LNCAP (cell line): ENCODE results near the gene LRP1B.

Experiments used
- TF ChIP-seq, protein P1 (sequence below): fragments of 450-650 bp; IDR thresholded peaks from 2 replicates; pipeline ENCODE4 v1.5.1; 2017; ENCODE audit warnings: mild to moderate bottlenecking

LRP1B gene

DNA sequence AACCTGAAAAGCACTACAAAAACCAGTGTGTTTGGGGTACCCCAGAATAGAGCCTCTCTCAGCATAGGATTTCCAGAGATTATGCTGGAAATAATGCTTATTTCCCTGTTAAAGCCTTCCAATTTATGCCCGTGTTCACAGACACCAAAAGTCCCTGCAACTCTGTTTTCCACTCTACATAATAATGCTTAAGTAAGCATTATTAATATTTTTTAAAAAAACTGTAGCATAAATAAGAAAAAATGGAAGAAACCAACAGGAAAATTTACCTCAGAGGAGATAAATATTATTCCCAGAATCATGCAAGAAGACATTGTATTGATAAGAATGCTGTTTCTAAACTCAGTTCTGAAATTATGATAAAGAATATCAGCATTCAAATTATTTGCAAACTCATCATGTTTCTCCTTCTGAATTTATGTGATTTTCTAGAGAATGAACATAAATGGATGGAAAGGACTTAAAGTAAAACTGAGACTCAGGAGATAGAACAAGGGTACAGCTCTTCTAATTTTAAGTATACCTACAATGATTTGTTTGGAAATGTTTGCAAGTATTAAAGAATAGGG lies 241.7 kb downstream of the LRP1B start:
- TF ChIP-seq, protein P1, sequence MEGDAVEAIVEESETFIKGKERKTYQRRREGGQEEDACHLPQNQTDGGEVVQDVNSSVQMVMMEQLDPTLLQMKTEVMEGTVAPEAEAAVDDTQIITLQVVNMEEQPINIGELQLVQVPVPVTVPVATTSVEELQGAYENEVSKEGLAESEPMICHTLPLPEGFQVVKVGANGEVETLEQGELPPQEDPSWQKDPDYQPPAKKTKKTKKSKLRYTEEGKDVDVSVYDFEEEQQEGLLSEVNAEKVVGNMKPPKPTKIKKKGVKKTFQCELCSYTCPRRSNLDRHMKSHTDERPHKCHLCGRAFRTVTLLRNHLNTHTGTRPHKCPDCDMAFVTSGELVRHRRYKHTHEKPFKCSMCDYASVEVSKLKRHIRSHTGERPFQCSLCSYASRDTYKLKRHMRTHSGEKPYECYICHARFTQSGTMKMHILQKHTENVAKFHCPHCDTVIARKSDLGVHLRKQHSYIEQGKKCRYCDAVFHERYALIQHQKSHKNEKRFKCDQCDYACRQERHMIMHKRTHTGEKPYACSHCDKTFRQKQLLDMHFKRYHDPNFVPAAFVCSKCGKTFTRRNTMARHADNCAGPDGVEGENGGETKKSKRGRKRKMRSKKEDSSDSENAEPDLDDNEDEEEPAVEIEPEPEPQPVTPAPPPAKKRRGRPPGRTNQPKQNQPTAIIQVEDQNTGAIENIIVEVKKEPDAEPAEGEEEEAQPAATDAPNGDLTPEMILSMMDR = no peak

DNA sequence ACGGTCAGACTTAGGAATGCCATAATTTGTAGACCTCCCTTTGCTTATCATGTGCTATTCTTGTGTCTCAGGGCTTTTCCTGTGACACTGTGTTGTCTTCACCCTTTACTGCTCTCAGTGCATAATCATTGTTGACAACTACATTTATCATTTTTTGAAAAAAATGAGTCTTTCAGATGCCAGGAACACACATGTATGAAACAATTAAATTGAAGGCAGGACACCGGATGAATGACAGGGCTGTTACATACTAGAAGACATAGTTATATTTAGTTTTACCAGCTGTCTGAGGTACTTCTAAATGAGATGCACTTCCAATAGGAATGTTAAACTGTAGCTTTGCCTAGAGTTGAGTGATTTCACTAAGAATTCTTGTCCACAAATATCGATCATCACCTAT lies 243.5 kb downstream of the LRP1B start:
- TF ChIP-seq, protein P1 = no peak

DNA sequence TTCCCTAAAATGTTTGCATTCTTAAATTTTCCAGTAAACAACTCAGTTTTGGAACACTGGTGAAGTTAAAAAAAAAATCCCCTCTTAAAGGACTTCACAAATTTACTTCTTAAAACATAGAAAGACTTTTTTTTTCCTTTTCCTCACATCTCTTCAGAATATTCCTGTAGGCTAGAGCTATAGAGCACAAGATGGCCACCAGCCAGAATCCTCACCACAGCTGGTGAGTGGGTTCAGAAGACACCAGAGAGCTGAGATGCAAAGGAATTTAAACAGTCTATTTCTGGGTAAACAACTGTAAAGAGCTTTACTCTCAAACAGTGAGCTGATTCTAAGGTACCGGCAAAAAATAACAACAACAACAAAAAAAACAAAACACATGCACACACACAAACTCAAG lies 252.8 kb downstream of the LRP1B start:
- TF ChIP-seq, protein P1 = no peak

DNA sequence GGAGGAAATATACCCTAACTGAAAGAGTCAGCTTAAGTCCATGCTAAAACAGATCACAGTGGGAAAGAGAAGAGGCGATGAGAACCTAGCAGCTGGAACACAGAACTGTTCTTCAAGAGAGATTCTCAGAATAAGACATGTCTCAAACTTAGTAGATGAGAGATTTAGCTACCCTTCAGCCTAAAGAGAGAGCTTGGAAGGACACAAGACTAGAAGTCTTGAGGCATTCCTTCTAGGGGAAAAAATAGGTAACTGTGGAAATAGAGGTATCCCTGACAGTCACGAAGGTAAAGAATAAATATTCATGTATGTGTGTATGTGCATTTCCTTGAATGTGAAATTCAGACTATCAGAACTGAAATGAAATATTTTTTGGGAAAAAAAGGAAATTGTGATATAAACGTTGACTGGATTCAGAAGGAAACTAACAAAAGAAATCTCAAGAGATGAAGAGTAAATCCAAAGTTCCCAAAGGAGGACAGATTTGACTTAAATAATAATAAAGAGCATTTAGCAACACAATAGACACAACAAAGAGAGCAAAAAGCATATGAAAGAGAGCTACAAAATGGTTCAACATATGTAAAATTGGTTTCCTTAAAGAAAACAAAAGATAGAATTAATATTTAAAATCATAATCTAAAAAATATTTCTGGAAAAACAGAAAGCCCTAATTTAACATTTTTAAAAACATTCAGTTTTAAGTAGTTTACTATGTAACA lies 258.7 kb downstream of the LRP1B start:
- TF ChIP-seq, protein P1 = no peak

DNA sequence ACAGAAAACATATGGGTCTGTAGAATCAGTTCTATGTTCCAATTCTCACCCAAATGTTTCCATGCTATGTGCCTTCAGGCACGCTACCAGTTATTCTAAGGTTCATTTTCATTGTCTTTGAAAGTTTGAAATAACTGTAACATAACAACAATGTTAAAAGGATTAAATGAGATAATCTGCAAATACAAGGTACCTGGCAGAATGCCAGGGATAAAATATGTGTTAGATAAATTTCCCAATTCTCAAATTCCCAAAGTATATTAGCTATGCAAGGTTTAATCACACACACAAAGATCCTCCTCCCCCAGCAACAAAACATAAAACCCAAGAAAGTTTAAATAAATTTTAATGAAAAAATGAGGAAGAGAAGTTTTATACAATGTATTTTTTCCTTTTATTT lies 261.2 kb downstream of the LRP1B start:
- TF ChIP-seq, protein P1 = no peak

DNA sequence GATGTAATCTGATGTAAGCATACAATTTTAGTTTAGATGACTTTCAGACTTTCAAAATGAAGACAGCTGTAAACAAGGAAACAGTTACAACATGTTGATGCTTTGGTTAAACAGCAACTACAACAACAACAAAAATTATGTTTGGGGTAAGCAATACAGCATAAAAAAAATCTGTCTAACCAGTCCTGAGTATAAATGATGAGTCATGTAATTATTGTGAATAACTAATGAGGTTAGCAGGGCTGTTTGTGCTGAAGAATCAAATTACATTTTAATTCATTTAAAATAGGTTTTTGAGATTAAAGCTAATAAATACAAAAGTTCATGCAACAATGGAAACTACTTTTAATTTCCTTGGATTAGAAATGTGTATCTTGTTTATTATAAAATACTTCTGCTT lies 266.9 kb downstream of the LRP1B start:
- TF ChIP-seq, protein P1 = no peak

DNA sequence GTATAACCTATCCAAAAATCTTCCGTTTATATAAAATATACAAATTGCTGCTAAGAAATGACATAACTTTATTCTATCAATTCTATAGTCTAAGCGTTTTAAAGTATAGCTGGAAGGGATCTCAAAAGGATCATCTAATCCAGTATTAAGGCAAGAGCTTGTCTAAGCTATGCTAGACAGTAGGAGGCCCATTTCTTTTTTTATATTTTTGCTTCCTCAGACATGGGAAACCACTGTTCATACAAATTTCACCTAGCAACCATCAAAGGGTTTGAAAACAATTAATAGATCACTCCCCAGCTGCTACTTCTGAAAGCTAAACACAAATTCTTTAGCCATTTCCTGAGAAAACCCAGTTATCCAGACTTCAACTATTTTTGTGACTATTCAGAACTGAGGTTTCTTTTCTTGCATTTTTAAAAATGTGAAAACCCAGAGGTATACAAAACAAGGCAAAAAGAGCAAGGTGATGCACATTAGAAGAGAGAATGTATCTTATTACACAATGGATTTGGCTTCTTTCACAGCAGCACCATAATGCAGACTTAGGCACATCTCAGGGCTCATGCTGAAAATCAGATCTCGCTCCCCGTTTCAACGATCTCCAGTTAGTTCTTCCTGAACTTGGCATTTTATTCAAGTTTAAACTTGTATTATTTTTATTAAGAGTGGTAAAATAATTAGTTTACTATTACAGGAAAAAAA lies 274.4 kb downstream of the LRP1B start:
- TF ChIP-seq, protein P1 = no peak
